ENCODE data around the gene PBX1. TPM values are rescaled to one million over a fixed set of nuclear protein-coding genes. Genes with fewer than 3 reads are reported as not detected.
A peak's percentile ranks its signal among the peaks of the same experiment; 100 is the strongest.

Gene PBX1
- total RNA-seq, 2 donors from 2014 or later: 50.2 to 60.4 TPM

- H3K4me3 ChIP-seq: no peak overlapping the region
- H3K27me3 ChIP-seq (replicated peaks; ENCODE audit: insufficient read depth): no peaks in the 10 kb centered on the region
- H3K9me3 ChIP-seq: no peaks in the 10 kb centered on the region
- H3K4me1 ChIP-seq (replicated peaks): peaks cover 4% of the 10 kb centered on the region
- no peaks in the 10 kb centered on the region for H3K36me3 ChIP-seq
- no peak for TF ChIP-seq POLR2A (IDR thresholded peaks at IDR 0.05)
- no peak for TF ChIP-seq CTCF (IDR thresholded peaks at IDR 0.05)
- no peak for TF ChIP-seq POLR2AphosphoS5 (IDR thresholded peaks at IDR 0.05)
- intact Hi-C loops (cut with DNase I): no loop called here
- H3K27ac ChIP-seq: peak overlapping the region; percentile 25 to 50
- DNase-seq (ENCODE audit: low spot score): no peak
- WGBS: 50% methylated on average over 5 of the region's 5 CpGs
Measured at GRCh38 chr1:164640686-164641352, 81.8 kb downstream of the PBX1 start.

- WGBS: 50% methylated on average over 5 of the region's 5 CpGs
- H3K4me3 ChIP-seq: no peak overlapping the region
- TF ChIP-seq POLR2A (IDR thresholded peaks at IDR 0.05) (no peak), CTCF (IDR thresholded peaks at IDR 0.05) (no peak), POLR2AphosphoS5 (IDR thresholded peaks at IDR 0.05) (peak; percentile 14)
- H3K27ac ChIP-seq: peak overlapping the region; percentile 25 to 50
- H3K4me1 ChIP-seq (replicated peaks): peaks cover 5% of the 10 kb centered on the region
- intact Hi-C loops (cut with DNase I): no loop called here
- H3K27me3 ChIP-seq (replicated peaks; ENCODE audit: insufficient read depth): no peaks in the 10 kb centered on the region
- DNase-seq (ENCODE audit: low spot score): no peak
- no peaks in the 10 kb centered on the region for H3K36me3 ChIP-seq
- no peaks in the 10 kb centered on the region for H3K9me3 ChIP-seq
Measured at GRCh38 chr1:164641353-164641730, 82.4 kb downstream of the PBX1 start.

DNA sequence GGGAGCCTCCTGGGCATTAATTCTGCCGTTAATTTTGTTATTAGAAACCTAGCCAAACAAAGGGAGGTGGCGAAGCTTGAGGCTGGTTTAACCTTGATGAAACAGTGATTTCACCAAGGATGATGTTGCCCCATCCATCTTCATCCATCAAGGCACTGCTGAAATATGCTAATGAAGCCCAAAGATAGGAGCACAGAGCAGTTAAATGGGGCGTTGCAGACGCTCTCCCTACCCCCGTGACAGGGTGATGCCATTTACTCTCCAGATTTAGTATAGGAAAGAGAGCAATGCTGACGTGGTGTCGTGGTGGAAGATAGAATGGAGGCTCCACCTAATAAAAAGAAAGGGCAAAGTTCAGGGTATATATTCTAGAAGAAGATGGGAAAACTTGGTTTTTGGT is 84.0 kb downstream of the PBX1 start:
- 85% methylated on average over 7 of the region's 7 CpGs for WGBS
- Histone ChIP-seq H3K36me3 (no peaks in the 10 kb centered on the region), H3K27ac (no peak overlapping the region), H3K27me3 (replicated peaks; ENCODE audit: insufficient read depth) (no peaks in the 10 kb centered on the region), H3K9me3 (no peaks in the 10 kb centered on the region), H3K4me1 (replicated peaks) (peaks cover 6% of the 10 kb centered on the region), H3K4me3 (no peak overlapping the region)
- intact Hi-C loops (cut with DNase I): no loop called here
- TF ChIP-seq CTCF (IDR thresholded peaks at IDR 0.05) (no peak), POLR2AphosphoS5 (IDR thresholded peaks at IDR 0.05) (no peak), POLR2A (IDR thresholded peaks at IDR 0.05) (no peak)
- DNase-seq (ENCODE audit: low spot score): no peak

GRCh38 chr1:164644268-164644667 is 85.3 kb downstream of the PBX1 start:
- DNase-seq (ENCODE audit: low spot score): no peak
- intact Hi-C loops (cut with DNase I): no loop called here
- no peaks in the 10 kb centered on the region for H3K9me3 ChIP-seq
- H3K27me3 ChIP-seq (replicated peaks; ENCODE audit: insufficient read depth): no peaks in the 10 kb centered on the region
- WGBS: 53% methylated on average over 3 of the region's 3 CpGs
- no peak overlapping the region for H3K4me3 ChIP-seq
- TF ChIP-seq CTCF (IDR thresholded peaks at IDR 0.05) (no peak), POLR2A (IDR thresholded peaks at IDR 0.05) (no peak), POLR2AphosphoS5 (IDR thresholded peaks at IDR 0.05) (no peak)
- no peaks in the 10 kb centered on the region for H3K36me3 ChIP-seq
- H3K4me1 ChIP-seq (replicated peaks): peaks cover 13% of the 10 kb centered on the region
- peak overlapping the region in 1 of 2 donors; percentile 47 for H3K27ac ChIP-seq
